GM10266 (cell line): Measurements from ENCODE around the gene CEP83.
"Not testable (repeated sequence)": the region's sequence is repeated elsewhere in the genome, so short reads cannot be mapped to it uniquely, and the experiment has no call there.

ENCODE experiments used
- DNase-seq: peaks from one replicate; pipeline ENCODE4 v3.0.0; 2012; ENCODE audit errors: extremely low spot score
- CTCF ChIP-seq: IDR thresholded peaks from 2 replicates; pipeline ENCODE4 v1.5.1; 2012; ENCODE audit warnings: mild to moderate bottlenecking, low read depth; ENCODE audit not compliant: control insufficient read depth, insufficient read depth; ENCODE audit errors: missing control alignments

CEP83 gene

DNA sequence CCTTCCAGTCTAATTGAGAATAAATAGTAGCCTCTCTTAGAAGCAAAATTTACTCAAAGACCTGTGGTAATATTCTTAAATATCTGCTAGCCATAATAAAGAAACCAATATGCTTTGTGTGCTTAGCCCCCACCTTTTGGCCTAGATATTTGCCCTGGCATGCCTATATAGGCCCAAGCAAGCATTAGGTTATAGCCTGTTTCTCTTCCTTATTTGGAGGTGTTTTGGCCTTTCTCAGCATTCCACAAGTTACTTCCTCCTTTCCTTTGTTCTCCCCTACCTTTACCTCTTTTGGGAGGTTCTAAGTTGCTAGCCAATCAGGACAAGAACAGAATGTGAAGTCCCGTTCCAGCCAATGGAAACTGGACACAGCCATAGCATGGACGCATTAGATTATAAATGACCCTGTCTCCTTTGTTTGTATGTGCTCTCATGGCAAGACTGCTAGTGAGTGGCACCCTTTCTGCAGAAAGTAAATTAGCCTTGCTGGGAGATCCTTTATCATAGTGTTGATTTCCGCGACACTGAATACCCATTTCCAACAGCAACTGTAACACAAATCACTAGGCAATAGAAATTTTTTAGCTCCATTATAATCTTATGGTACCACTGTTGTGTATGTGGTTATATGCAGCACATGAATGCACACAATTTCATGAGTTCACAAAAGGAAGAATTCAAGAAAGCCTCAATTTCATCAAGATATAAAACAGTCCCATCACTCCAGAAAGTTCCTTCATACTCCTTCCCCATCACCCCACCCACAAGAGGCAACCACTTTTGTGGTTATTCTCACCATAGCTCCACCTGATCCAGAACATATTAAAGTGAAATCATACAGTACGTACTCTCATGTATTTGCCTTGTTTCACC lies 37.6 kb downstream of the CEP83 start:
- no peak for DNase-seq

DNA sequence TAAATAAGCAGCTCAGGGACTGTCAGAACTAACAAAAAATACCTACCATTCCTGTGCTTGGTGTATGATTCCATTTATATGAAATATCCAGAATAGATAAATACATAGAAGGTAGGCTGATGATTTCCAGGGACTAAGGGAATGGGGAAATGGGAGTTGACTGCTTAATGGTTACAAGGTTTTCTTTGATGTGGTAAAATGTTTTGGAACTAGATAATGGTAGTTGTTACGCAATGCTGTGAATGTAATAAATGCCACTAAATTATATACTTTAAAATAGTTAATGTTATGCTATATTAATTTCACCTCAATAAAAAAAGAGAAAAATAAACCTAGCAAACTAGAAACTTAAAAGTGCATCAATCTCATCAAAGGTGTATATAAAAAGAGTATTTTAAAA lies 41.1 kb downstream of the CEP83 start:
- TF ChIP-seq CTCF: no peak
- DNase-seq: no peak

More for the DNA sequence above, 37.6 kb downstream of the CEP83 start:
- TF ChIP-seq CTCF: no peak

GRCh38 chr12:94416613-94417012 lies 43.1 kb downstream of the CEP83 start:
- TF ChIP-seq CTCF: no peak
- DNase-seq: no peak

DNA sequence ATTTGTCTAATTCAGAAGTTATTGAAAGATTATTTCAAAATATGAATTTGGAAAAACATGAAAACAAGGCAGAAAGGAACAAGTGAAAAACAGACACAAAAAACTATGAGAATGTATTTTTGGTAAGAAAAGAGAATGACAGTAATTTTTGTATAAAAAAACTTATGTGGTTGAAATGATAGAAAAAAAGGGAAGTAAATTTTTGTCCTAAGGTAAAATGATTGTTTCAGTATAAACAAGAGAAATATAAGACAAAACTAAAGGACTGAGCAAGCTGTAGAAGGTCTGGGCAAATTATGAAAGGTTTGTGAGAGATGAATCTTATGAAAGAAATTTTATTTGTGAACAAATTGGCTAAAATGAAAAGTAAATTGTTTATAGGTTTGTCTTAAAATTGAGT lies 44.6 kb downstream of the CEP83 start:
- DNase-seq: no peak
- no peak for TF ChIP-seq CTCF

DNA sequence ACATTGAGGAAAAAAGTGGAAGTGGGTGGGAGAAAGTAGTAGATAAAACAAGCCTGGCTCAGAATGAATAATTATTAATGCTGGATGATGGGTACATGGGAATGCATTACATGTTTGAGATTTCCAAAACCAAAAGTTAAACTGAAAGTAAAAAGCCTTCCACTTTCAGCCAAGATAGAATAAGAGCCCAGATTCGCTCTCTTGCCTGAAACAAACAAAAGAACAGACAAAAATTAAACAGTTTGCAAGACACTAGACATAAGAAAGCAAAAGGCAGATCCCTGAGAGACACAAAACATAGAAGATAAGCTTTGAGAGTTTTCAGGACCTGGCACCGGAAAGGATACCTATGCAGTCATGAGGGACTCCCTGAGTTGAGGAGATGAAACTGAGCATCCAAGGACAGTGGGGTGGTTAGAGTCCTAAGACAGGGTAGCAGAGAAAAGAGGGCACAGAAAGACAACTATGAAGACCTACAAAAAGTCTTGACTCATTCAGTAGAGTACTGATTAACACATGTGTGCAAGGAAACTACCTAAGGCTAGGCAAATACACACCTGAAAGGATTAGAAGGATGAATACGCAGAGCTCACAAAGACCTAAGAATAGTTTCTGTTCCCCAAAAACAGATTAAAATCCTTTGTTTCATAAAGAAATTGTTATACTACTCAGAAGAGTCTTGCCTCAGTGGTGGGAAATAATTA lies 54.1 kb downstream of the CEP83 start:
- peak; percentile 5 for DNase-seq
- TF ChIP-seq CTCF: no peak

GRCh38 chr12:94404854-94405253 lies 54.8 kb downstream of the CEP83 start:
- no peak for DNase-seq
- no peak for TF ChIP-seq CTCF

DNA sequence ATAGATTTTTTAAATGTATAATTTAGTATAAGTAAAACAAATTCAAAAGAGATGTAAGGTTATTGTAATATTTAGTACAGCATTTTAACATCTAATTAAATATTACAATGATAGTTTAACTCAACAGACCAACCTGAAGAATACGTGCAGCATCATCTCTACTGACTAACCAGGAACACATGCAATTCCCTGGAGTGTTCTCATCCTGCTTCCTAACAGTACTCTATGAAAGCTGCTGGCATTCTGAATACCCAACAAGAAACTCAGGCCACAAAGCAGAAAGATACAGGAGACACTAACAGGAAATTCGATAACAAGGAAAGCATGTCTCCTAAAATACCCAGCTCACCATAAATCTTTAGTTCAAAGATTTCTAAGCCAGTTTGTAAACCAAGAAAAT lies 58.3 kb downstream of the CEP83 start:
- no peak for TF ChIP-seq CTCF
- no peak for DNase-seq

GRCh38 chr12:94398685-94399084 lies 61.0 kb downstream of the CEP83 start:
- not testable (repeated sequence) for DNase-seq
